ENCODE data around the gene RHNO1. TPM values are rescaled to one million over a fixed set of nuclear protein-coding genes. Genes with fewer than 3 reads are reported as not detected.

Gene RHNO1
- total and polyA plus RNA-seq, 7 donors: 1.8 to 11.7 (median 6.4) TPM

DNA sequence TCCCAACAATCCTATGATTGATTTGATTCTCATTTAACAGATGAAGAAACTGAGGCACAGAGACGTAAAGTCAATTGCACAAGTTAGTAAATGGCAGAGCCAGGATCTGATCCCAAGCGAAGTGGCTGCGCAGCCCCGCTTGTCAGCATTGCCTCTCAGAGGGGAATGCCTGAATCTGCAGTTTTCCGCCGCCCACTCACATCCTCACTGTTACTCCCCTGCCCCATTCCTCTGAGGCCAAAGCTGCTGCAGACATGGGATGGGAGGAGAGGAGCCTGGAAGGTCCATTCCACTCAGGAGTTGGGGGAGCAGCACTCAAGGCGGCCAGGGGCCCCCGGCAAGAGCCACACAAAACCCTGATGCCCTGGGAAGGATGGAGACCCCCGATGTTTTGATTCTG lies 43.2 kb upstream of the RHNO1 start:
- H3K4me1 ChIP-seq: peaks cover 6% of the 10 kb centered on the region
- DNase-seq (peak in 1 of 2 donors; percentile 40), ATAC-seq (peak in 2 of 4 donors; percentile 9)
- no peaks in the 10 kb centered on the region for H3K9me3 ChIP-seq
- no peak overlapping the region for H3K27ac ChIP-seq
- intact Hi-C loops (cut with DNase I): no loop called here
- TF ChIP-seq, protein P1, sequence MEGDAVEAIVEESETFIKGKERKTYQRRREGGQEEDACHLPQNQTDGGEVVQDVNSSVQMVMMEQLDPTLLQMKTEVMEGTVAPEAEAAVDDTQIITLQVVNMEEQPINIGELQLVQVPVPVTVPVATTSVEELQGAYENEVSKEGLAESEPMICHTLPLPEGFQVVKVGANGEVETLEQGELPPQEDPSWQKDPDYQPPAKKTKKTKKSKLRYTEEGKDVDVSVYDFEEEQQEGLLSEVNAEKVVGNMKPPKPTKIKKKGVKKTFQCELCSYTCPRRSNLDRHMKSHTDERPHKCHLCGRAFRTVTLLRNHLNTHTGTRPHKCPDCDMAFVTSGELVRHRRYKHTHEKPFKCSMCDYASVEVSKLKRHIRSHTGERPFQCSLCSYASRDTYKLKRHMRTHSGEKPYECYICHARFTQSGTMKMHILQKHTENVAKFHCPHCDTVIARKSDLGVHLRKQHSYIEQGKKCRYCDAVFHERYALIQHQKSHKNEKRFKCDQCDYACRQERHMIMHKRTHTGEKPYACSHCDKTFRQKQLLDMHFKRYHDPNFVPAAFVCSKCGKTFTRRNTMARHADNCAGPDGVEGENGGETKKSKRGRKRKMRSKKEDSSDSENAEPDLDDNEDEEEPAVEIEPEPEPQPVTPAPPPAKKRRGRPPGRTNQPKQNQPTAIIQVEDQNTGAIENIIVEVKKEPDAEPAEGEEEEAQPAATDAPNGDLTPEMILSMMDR (IDR thresholded peaks at IDR 0.05): no peak
- H3K4me3 ChIP-seq: peak overlapping the region; percentile 46
- H3K27me3 ChIP-seq (ENCODE audit: insufficient read depth in 3 of 3, low read length in 2 of 3): no peaks in the 10 kb centered on the region
- WGBS, 3 donors: 50 to 61% (median 59%) methylated on average over 9 of the region's 9 CpGs
- H3K36me3 ChIP-seq (ENCODE audit: insufficient read depth in 1 of 2, low read depth in 1 of 2): peaks cover 0 to 53% of the 10 kb centered on the region in 2 donors

DNA sequence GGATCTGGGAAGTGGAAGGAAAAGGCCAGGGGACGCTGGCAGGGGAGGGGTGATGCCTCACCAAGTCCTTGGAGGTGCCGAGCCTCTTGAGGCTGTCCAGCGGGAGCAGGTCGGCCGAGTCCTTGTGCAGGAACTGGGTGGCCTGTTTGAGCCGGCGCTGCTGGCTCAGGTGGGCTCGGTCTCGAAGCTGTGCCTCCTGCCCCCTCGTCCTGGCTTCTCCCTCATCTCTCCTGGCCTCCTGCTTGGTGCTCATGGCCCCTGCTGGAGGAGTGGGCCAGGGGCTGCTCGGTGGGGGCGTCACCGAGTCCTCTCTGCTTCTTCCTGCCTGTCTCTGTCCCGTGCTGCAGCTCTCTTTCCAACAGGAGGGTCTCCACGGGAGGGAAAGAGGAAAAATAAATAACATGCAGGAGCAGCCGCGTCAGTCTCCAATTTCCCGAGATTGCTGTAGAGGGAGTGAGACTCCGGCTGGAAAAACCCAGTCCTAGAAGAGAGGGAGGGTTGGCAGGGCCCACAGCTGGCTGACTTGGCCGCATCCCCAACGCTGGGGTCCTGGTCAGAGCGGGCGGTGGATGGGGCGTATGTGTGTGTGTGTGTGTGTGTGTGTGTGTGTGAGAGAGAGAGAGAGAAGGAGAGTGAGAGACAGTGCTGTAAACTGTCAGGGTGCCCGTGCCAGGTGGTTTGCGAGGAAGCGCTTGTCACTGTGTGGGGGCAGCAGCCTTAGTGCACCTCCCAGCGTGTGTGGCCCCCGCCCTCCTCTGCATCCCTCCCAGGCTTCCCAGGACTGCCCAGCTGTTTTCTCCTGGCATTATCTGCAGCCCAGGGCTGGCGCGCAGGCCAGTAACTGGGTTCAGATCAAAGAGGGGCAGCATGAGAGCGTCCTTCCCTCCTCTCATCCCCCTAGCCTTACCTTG lies 42.2 kb upstream of the RHNO1 start, which contains the start of gene NRIP2:
Gene NRIP2 (minus strand): TSS at position 455 of the 911 bp plus-strand sequence. CDS start 52 bp downstream, at position 403.
- peaks cover 6% of the 10 kb centered on the region for H3K4me1 ChIP-seq
- peak; percentile 42 to 63 (median 54) for ATAC-seq
- intact Hi-C loops (cut with DNase I): no loop called here
- no peaks in the 10 kb centered on the region for H3K9me3 ChIP-seq
- no peaks in the 10 kb centered on the region for H3K27me3 ChIP-seq (ENCODE audit: insufficient read depth in 3 of 3, low read length in 2 of 3)
- 7 to 14% (median 10%) methylated on average over 27 to 32 of the region's 32 CpGs for WGBS, 3 donors
- no peak within 1 kb of the TSS for H3K27ac ChIP-seq
- TF ChIP-seq, protein P1 (IDR thresholded peaks at IDR 0.05): no peak
- H3K36me3 ChIP-seq (ENCODE audit: insufficient read depth in 1 of 2, low read depth in 1 of 2): peaks cover 0 to 49% of the 10 kb centered on the region in 2 donors
- H3K4me3 ChIP-seq: peak within 1 kb of the TSS; percentile 46
- DNase-seq: peak; percentile 35 to 51

DNA sequence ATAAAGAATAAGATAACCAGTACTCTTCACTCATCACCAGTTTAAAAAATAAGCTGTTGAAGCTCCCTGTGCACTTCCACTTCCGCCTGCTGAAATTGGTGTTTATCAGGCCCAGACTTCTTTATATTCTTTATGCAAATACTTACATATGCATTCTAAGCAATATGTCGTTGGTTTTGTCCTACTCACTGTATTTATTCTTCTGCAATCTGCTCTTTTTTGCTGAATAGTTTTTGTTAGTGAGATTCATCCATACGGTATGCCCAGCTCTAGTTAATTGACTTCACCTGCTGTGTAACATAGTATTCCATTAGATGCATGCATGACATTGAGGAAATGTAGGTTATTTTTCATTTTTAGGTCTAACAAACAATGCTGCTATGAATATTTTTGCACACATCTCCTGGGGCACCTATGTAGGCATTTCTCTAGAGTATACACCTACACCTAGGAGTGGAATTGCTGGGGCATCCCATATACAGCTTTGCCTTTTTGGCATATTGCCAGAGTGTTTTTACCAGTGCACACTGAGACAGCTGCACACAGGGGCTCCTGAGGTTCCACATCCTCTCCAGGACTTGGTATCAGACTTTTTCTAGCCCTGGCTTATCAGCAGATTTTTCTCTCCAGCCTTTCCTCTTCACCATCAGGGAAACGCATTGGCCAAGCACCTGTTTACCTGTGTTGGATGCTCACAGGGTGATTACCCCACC lies 41.2 kb upstream of the RHNO1 start:
- 64 to 69% (median 67%) methylated on average over 4 of the region's 4 CpGs for WGBS, 3 donors
- DNase-seq: no peak
- Histone ChIP-seq H3K27me3 (ENCODE audit: insufficient read depth in 3 of 3, low read length in 2 of 3) (no peaks in the 10 kb centered on the region), H3K9me3 (no peaks in the 10 kb centered on the region), H3K36me3 (ENCODE audit: insufficient read depth in 1 of 2, low read depth in 1 of 2) (peaks cover 0 to 41% of the 10 kb centered on the region in 2 donors), H3K4me3 (no peak overlapping the region), H3K4me1 (peaks cover 6% of the 10 kb centered on the region), H3K27ac (no peak overlapping the region)
- intact Hi-C loops (cut with DNase I): no loop called here
- no peak for ATAC-seq
- TF ChIP-seq, protein P1 (IDR thresholded peaks at IDR 0.05): no peak

DNA sequence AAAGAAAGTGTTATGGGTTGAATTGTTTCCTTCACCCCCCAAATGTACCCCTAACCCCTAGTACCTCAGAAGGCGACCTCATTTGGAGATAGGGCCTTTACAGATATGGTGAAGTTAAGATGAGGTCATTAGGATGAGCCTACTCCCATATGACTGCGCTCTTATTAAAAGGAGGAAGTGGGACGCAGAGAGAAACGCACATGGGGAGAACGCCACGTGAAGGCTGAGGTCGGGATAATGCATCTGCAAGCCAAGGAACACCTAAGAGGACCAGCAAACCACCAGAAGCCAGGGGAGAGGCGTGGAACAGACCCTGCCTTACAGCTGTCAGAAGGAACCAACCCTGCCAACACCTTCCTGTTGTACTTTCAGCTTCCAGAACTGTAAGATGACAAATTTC lies 40.4 kb upstream of the RHNO1 start:
- no peak for DNase-seq
- Histone ChIP-seq H3K36me3 (ENCODE audit: insufficient read depth in 1 of 2, low read depth in 1 of 2) (peaks cover 0 to 40% of the 10 kb centered on the region in 2 donors), H3K27me3 (ENCODE audit: insufficient read depth in 3 of 3, low read length in 2 of 3) (no peaks in the 10 kb centered on the region), H3K4me1 (peaks cover 6% of the 10 kb centered on the region), H3K4me3 (no peak overlapping the region), H3K9me3 (no peaks in the 10 kb centered on the region), H3K27ac (no peak overlapping the region)
- TF ChIP-seq, protein P1 (IDR thresholded peaks at IDR 0.05): no peak
- no peak for ATAC-seq
- intact Hi-C loops (cut with DNase I): no loop called here
- WGBS, 3 donors: 86 to 91% (median 86%) methylated on average over 8 of the region's 8 CpGs
